HepG2 (cell line): ENCODE measurements around the gene ZNF786. TPM values are rescaled to one million over a fixed set of nuclear protein-coding genes. Genes with fewer than 3 reads are reported as not detected.
A peak's percentile ranks its signal among the peaks of the same experiment; 100 is the strongest.

Experiments
- ARNT2 ChIP-seq: sonication (generic); formaldehyde crosslinking; IDR thresholded peaks from 2 replicates; pipeline ENCODE4 v1.8.0; 2022; ENCODE audit warnings: mild to moderate bottlenecking, low read depth, missing genetic modification reagents, moderate library complexity
- GATAD1 ChIP-seq: IDR thresholded peaks from 2 replicates; pipeline ENCODE4 v1.6.1; 2016; ENCODE audit warnings: missing genetic modification reagents, missing compliant biosample characterization
- JUN ChIP-seq: sonication (generic); formaldehyde crosslinking; IDR thresholded peaks from 2 replicates; pipeline ENCODE4 v1.4.0; 2020; ENCODE audit warnings: mild to moderate bottlenecking, missing genetic modification reagents
- KMT2A ChIP-seq: sonication (generic); formaldehyde crosslinking; IDR thresholded peaks from 2 replicates; pipeline ENCODE4 v1.4.0; 2020; ENCODE audit warnings: missing genetic modification reagents
- NFATC3 ChIP-seq: sonication (generic); formaldehyde crosslinking; IDR thresholded peaks from 2 replicates; pipeline ENCODE4 v1.5.1; 2020; ENCODE audit warnings: mild to moderate bottlenecking, missing genetic modification reagents
- RCOR2 ChIP-seq: IDR thresholded peaks from 2 replicates; pipeline ENCODE4 v1.6.1; 2016; ENCODE audit warnings: missing biosample characterization, missing genetic modification reagents
- SETDB1 ChIP-seq: sonication (generic); formaldehyde crosslinking; IDR thresholded peaks from 2 replicates; pipeline ENCODE4 v1.5.1; 2020; ENCODE audit warnings: missing genetic modification reagents, mild to moderate bottlenecking, borderline replicate concordance
- ZFP41 ChIP-seq: sonication (generic); formaldehyde crosslinking; IDR thresholded peaks from 2 replicates; pipeline ENCODE4 v1.4.0; 2020; ENCODE audit warnings: mild to moderate bottlenecking, missing genetic modification reagents, borderline replicate concordance
- ZNF468 ChIP-seq: sonication (generic); formaldehyde crosslinking; IDR thresholded peaks from 2 replicates; pipeline ENCODE4 v1.8.0; 2022; ENCODE audit warnings: mild to moderate bottlenecking, moderate library complexity, missing genetic modification reagents
- ZNF7 ChIP-seq: IDR thresholded peaks from 2 replicates; pipeline ENCODE4 v1.6.1; 2016; ENCODE audit warnings: missing biosample characterization, missing genetic modification reagents
- ZNF788 ChIP-seq: sonication (generic); formaldehyde crosslinking; IDR thresholded peaks from 2 replicates; pipeline ENCODE4 v1.5.0; 2020; ENCODE audit warnings: mild to moderate bottlenecking, missing genetic modification reagents, borderline replicate concordance
- polyA plus RNA-seq, 8 experiments: library from polyadenylated mRNA; depleted of rRNA in 3 of 8; stranded (reverse) in 7 of 8; unstranded in 1 of 8; fragments of >200 nt; fragmentation: Illumina TruSeq in 4 of 8; extraction: Trizol in 4 of 8; gene quantifications; 2 replicates each; pipeline versions ENCODE4 v1.2.1 to v1.2.3, GENCODE V29; 2011 to 2016; ENCODE audit warnings: low read depth in 4 of 8, missing spikeins in 1 of 8, mixed read lengths in 1 of 8; ENCODE audit not compliant: insufficient read depth in 1 of 8
- total RNA-seq, 5 experiments: library from RNA; depleted of rRNA; stranded (reverse); fragments of >200 nt; fragmentation: Illumina TruSeq; extraction: Trizol; gene quantifications; 2 replicates each; pipeline ENCODE4 v1.2.3, GENCODE V29; 2016; ENCODE audit warnings: low read depth in 1 of 5
- TF ChIP-seq, protein P1 (sequence below): sonication (generic); formaldehyde crosslinking; IDR thresholded peaks from 2 replicates; pipeline ENCODE4 v1.9.0; 2021; ENCODE audit warnings: mild to moderate bottlenecking, missing genetic modification reagents
- TF ChIP-seq, protein P2 (sequence below): sonication (generic); formaldehyde crosslinking; IDR thresholded peaks from 2 replicates; pipeline ENCODE4 v1.5.1; 2020; ENCODE audit warnings: mild to moderate bottlenecking, missing genetic modification reagents, moderate library complexity

ZNF786 gene
- total and polyA plus RNA-seq, 2 of the 13 experiments (the other 11 are each of a cell fraction or from before 2014, with no cell fraction given) = 2.0 to 4.0 TPM

DNA sequence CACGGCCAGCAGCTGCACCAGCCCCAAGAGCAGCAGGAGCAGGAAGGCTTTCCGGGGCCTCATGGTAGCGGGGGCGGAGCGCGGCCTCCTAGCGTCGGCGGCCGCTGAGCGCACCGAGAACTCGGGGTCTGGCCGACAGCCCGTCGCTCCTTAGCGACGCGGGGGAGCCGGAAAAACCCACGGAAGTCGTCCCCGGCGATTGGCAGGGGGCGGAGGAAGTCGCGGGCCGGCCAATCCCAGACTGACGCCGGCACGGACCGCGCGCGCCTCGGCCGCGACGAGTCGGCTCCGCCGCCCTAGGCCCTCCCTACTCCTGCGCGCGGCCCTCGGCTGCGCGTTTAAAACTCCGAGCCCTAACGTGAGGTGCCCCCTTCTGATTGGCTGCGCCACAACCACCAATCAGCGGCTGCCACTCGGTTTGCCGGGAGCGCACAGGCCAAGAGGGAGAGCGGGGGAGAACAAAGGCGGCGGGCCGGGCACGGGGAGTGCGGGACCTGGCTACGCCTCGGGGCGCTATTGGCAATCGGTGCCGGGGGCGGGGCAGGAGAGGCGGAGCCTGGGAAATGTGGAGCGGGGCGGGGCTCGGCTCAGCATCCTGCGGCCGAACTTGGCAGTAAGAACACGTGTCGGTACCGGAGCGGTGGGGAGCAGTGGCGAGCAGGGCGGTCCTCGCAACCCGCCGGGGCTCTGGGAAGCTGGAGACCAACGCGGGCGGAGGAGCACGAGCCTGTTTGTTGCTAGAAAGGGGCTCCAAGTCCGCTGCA lies 62.0 kb downstream of the ZNF786 start, which contains the start of gene PDIA4 (continued):
- TF ChIP-seq RCOR2 (CRISPR knock-in tag) (no peak), ZNF7 (CRISPR knock-in tag) (no peak), ZNF788 (CRISPR knock-in tag) (peak; percentile 51; the same call in 1 of the 2 replicates), GATAD1 (CRISPR knock-in tag) (peak; percentile 72), ARNT2 (CRISPR knock-in tag) (peak; percentile 90; the same call in 1 of the 2 replicates), ZNF468 (CRISPR knock-in tag) (no peak), KMT2A (CRISPR knock-in tag) (peak; percentile 84), ZFP41 (CRISPR knock-in tag) (no peak), JUN (CRISPR knock-in tag) (no peak), SETDB1 (CRISPR knock-in tag) (no peak), NFATC3 (CRISPR knock-in tag) (no peak)
- TF ChIP-seq, protein P1, sequence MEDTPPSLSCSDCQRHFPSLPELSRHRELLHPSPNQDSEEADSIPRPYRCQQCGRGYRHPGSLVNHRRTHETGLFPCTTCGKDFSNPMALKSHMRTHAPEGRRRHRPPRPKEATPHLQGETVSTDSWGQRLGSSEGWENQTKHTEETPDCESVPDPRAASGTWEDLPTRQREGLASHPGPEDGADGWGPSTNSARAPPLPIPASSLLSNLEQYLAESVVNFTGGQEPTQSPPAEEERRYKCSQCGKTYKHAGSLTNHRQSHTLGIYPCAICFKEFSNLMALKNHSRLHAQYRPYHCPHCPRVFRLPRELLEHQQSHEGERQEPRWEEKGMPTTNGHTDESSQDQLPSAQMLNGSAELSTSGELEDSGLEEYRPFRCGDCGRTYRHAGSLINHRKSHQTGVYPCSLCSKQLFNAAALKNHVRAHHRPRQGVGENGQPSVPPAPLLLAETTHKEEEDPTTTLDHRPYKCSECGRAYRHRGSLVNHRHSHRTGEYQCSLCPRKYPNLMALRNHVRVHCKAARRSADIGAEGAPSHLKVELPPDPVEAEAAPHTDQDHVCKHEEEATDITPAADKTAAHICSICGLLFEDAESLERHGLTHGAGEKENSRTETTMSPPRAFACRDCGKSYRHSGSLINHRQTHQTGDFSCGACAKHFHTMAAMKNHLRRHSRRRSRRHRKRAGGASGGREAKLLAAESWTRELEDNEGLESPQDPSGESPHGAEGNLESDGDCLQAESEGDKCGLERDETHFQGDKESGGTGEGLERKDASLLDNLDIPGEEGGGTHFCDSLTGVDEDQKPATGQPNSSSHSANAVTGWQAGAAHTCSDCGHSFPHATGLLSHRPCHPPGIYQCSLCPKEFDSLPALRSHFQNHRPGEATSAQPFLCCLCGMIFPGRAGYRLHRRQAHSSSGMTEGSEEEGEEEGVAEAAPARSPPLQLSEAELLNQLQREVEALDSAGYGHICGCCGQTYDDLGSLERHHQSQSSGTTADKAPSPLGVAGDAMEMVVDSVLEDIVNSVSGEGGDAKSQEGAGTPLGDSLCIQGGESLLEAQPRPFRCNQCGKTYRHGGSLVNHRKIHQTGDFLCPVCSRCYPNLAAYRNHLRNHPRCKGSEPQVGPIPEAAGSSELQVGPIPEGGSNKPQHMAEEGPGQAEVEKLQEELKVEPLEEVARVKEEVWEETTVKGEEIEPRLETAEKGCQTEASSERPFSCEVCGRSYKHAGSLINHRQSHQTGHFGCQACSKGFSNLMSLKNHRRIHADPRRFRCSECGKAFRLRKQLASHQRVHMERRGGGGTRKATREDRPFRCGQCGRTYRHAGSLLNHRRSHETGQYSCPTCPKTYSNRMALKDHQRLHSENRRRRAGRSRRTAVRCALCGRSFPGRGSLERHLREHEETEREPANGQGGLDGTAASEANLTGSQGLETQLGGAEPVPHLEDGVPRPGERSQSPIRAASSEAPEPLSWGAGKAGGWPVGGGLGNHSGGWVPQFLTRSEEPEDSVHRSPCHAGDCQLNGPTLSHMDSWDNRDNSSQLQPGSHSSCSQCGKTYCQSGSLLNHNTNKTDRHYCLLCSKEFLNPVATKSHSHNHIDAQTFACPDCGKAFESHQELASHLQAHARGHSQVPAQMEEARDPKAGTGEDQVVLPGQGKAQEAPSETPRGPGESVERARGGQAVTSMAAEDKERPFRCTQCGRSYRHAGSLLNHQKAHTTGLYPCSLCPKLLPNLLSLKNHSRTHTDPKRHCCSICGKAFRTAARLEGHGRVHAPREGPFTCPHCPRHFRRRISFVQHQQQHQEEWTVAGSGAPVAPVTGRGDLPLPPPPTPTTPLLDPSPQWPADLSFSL = no peak
- TF ChIP-seq, protein P2, sequence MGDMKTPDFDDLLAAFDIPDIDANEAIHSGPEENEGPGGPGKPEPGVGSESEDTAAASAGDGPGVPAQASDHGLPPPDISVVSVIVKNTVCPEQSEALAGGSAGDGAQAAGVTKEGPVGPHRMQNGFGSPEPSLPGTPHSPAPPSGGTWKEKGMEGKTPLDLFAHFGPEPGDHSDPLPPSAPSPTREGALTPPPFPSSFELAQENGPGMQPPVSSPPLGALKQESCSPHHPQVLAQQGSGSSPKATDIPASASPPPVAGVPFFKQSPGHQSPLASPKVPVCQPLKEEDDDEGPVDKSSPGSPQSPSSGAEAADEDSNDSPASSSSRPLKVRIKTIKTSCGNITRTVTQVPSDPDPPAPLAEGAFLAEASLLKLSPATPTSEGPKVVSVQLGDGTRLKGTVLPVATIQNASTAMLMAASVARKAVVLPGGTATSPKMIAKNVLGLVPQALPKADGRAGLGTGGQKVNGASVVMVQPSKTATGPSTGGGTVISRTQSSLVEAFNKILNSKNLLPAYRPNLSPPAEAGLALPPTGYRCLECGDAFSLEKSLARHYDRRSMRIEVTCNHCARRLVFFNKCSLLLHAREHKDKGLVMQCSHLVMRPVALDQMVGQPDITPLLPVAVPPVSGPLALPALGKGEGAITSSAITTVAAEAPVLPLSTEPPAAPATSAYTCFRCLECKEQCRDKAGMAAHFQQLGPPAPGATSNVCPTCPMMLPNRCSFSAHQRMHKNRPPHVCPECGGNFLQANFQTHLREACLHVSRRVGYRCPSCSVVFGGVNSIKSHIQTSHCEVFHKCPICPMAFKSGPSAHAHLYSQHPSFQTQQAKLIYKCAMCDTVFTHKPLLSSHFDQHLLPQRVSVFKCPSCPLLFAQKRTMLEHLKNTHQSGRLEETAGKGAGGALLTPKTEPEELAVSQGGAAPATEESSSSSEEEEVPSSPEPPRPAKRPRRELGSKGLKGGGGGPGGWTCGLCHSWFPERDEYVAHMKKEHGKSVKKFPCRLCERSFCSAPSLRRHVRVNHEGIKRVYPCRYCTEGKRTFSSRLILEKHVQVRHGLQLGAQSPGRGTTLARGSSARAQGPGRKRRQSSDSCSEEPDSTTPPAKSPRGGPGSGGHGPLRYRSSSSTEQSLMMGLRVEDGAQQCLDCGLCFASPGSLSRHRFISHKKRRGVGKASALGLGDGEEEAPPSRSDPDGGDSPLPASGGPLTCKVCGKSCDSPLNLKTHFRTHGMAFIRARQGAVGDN (CRISPR knock-in tag) = peak; percentile 94
